Skin of body (tissue), 2 donors: Measurements from ENCODE around the gene LRMDA. TPM values are rescaled to one million over a fixed set of nuclear protein-coding genes. Genes with fewer than 3 reads are reported as not detected.

Source experiments
- DNase-seq: peaks from one replicate; lab custom pipeline; 2025; lab: John Stamatoyannopoulos, UW
- total RNA-seq: library from RNA; depleted of rRNA; stranded (reverse); fragments of >200 nt; gene quantifications from one replicate; pipeline ENCODE4 v1.2.3, GENCODE V29; 2014

Gene LRMDA
- total RNA-seq, 1 donor from 2014 or later, result 12.7 TPM

- DNase-seq, result no peak
Measured at GRCh38 chr10:76111986-76112825, 680.8 kb downstream of the LRMDA start.

- DNase-seq, result no peak
Measured at GRCh38 chr10:76112826-76113150, 681.4 kb downstream of the LRMDA start.

- DNase-seq, result peak; percentile 59
Measured at GRCh38 chr10:76113952-76114351, 682.5 kb downstream of the LRMDA start.

- DNase-seq, result no peak
Measured at GRCh38 chr10:76114581-76115001, 683.2 kb downstream of the LRMDA start.

GRCh38 chr10:76115131-76115470 is 683.7 kb downstream of the LRMDA start:
- no peak for DNase-seq

GRCh38 chr10:76115471-76116155 is 684.2 kb downstream of the LRMDA start:
- DNase-seq, result no peak

- DNase-seq, result no peak
Measured at GRCh38 chr10:76116523-76116922, 685.1 kb downstream of the LRMDA start.

GRCh38 chr10:76117949-76118348 is 686.5 kb downstream of the LRMDA start:
- DNase-seq, result no peak

GRCh38 chr10:76119036-76119435 is 687.6 kb downstream of the LRMDA start:
- DNase-seq, result no peak

- no peak for DNase-seq
Measured at GRCh38 chr10:76119515-76119914, 688.1 kb downstream of the LRMDA start.

- no peak for DNase-seq
Measured at GRCh38 chr10:76122056-76122455, 690.6 kb downstream of the LRMDA start.

GRCh38 chr10:76124280-76124679 is 692.9 kb downstream of the LRMDA start:
- DNase-seq, result no peak

- no peak for DNase-seq
Measured at GRCh38 chr10:76125900-76126299, 694.5 kb downstream of the LRMDA start.

- DNase-seq, result no peak
Measured at GRCh38 chr10:76126607-76127527, 695.4 kb downstream of the LRMDA start.

GRCh38 chr10:76127984-76128589 is 696.7 kb downstream of the LRMDA start:
- DNase-seq, result no peak

GRCh38 chr10:76129213-76129612 is 697.8 kb downstream of the LRMDA start:
- no peak for DNase-seq

- DNase-seq, result no peak
Measured at GRCh38 chr10:76130892-76131291, 699.5 kb downstream of the LRMDA start.

- no peak for DNase-seq
Measured at GRCh38 chr10:76133597-76134255, 702.3 kb downstream of the LRMDA start.

GRCh38 chr10:76136961-76137360 is 705.5 kb downstream of the LRMDA start:
- no peak for DNase-seq

- DNase-seq, result no peak
Measured at GRCh38 chr10:76138286-76138685, 706.9 kb downstream of the LRMDA start.

- DNase-seq, result no peak
Measured at GRCh38 chr10:76138906-76139305, 707.5 kb downstream of the LRMDA start.
